T-helper 2 cell (primary cell): ENCODE results near the gene MMP23B.

Experiments used
- DNase-seq, 5 experiments: peaks; one replicate each; pipeline versions ENCODE4 v3.0.0 to v3.0.0-alpha.2; 2012 to 2022

The MMP23B gene

GRCh38 chr1:1602968-1603506 is 28.9 kb upstream of the MMP23B start:
- no peak for DNase-seq

GRCh38 chr1:1603671-1604373 is 28.2 kb upstream of the MMP23B start:
- no peak for DNase-seq

DNA sequence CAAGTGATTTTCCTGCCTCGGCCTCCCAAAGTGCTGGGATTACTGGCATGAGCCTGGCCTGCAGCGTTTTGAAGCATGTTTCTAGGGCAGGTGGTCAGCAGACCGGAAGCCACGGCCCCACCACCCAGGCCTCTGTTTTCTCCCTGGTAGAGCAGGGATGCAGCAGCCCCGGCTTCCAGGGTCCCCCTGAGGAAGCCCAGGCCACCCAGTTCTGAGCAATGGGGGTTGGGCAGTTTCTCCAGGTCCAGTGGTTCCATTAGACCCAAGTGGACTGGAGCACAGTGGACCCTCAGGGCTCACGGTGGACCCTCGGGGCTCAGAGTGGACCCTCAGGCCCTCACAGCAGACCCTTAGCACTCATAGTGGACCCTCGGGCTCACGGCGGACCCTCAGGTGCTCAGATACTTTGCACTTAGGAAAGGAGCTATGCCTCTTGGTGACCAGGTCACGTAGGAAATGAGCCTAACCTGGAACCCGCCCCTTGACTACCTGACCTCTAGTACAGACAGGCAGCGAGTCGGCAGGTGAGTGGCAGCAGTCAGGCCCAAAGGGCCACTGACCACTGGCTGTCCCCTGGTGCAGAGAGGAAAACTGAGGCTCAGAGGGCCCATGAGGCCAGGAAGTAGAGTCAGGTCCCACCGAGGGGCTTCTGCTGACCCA is 27.5 kb upstream of the MMP23B start:
- no peak for DNase-seq

- peak in 1 of 5 experiments; percentile 51 for DNase-seq
Observed at GRCh38 chr1:1605034-1605591, 26.9 kb upstream of the MMP23B start.

DNA sequence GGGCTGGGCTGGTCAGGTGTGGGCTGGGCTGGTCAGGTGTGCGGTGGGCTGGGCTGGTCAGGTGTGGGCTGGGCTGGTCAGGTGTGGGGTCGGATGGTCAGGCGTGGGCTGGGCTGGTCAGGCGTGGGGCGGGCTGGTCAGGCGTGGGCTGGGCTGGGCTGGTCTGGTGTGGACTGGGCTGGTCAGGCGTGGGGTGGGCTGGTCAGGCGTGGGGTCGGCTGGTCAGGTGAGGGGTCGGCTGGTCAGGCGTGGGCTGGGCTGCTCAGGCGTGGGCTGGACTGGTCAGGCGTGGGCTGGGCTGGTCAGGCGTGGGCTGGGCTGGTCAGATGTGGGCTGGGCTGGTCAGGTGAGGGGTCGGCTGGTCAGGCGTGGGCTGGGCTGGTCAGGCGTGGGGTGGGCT is 26.2 kb upstream of the MMP23B start:
- no peak for DNase-seq

- DNase-seq: no peak
Observed at GRCh38 chr1:1606232-1606631, 25.7 kb upstream of the MMP23B start.

- DNase-seq: no peak
Observed at GRCh38 chr1:1609822-1610485, 22.0 kb upstream of the MMP23B start.

DNA sequence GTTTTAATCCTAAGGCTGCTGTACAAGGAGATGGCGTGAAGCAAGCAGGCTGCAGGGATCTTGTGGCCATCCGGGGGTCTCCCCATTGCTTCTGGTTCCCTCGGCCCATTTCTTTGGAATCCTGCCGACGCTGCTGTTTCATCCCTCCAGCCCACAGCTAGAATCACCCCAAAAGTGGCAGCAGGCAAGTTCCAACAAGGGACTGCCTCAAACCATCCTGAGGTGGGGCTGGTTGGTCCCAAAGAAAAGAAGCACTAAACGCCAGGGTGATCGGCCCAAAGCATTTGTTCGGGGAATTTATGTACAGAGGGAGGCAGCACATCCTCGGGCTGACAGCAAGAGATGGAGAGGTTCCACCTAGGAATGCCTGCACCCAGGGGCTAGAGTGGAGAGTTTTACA is 21.2 kb upstream of the MMP23B start:
- no peak for DNase-seq

DNA sequence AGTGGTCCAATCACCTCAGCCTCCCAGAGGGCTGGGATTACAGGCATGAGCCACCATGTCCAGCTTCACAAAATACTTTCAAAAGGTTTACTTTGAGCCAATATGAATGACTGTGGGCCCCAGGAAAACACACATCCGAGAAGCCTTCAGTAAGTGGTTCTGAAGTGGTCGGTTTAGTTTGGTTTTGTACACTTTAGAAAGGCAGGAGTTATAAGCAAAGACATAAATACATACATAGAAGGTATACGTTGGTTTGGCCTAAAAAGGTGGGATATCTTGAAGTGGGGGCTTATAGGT is 19.9 kb upstream of the MMP23B start:
- DNase-seq: no peak

DNA sequence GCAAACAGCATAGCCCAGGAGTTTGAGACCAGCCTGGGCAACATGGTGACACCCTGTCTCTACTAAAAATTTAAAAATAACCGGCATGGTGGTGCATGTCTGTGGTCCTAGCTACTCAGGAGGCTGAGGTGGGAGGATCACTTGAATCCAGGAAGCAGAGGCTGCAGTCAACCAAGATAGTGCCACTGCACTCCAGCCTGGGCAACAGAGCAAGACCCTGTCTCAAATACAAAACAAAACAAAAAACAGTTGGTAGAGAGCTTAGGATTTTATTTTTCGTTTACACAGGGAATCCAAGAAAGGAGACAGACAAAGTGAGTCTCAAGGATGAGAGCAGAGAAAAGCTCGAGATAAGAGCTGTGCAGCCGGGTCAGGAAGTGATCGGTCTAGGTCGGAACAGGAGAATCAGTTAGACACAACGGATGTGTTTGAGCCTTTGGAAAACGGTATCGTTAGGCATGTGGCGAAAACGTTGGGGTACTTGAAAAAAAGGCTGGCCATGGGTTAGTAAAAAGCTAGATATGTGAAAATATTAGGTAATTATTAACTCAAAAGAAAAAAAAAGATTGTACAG is 18.4 kb upstream of the MMP23B start:
- no peak for DNase-seq

DNA sequence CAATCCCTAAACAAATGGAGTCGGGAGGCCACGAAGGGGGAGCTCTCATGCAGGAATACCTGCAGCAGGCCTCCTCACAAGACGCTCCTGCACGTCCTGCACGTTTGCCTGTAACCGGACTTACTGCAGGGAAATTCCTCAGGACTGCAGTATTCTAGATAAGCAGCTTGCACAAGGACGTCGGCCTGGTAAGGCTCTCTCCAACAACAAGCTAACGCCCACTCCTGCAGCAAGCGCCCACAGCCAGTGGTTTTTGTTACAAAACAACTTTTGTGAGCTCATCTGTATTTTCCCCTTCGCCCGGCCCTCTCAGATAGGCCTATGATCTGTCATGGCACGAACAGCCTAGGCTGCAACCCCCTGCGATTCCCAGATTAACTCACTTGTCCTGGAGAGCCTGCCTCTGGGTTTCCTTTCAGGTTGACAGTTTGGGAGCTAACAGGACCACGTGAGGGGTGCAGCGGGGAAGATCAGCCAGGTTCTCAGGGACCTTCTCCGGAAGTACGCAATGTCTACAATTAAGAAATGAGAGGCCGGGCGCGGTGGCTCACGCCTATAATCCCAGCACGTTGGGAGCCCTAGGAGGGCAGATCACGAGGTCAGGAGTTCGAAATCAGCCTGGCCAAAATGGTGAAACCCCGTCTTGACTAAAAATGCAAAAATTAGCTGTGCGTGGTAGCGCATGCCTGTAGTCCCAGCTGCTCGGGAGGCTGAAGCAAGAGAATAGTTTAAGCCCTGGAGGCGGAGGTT is 17.6 kb upstream of the MMP23B start:
- DNase-seq: peak in 4 of 5 experiments; percentile 38 to 76 (median 49)

GRCh38 chr1:1614954-1615255 is 17.1 kb upstream of the MMP23B start:
- DNase-seq: no peak

DNA sequence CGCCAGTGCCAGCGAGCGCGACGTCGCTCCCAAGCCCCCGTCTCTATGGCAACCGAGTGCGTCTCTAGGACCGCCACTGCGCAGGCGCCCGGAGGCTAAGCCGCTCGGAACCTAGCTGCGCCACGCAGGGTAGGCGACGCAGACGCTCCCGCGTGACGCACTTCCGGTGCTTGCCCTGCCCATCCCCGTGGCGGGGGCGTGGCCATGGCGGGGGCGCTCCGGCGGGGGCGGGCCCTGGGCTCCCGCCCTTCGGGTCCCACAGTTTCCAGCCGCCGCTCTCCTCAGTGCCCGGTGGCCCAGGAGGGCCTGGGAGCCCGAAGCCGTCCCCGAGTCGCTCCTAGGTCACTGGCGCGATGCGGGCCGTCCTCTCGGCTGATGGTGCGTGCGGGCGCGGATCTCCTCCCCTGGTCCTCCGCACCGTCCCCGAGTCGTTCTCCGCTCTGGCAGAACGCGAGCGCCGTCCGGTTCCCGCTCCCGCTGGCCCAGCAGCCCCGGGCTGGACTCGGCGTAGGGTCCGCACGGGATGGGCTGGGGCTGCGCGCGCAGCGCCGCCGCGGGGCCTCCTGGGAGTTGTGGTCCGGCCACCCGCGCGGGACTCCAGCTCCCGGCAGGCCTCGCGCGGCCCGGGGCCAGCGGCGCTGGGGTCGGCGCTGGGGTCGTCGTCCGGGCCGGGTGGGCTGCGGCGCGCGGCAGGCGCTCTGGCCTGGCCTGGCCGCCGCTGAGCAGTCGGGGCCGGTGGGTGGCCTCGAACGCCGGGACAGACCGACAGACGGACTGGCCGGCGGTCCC is 16.5 kb upstream of the MMP23B start, which contains the start of gene MIB2:
Gene MIB2, plus strand, starts transcription at position 245 of the 789 bp plus-strand sequence. CDS start 7,953 bp downstream, outside the sequence.
- peak; percentile 91 to 99 (median 98) for DNase-seq

DNA sequence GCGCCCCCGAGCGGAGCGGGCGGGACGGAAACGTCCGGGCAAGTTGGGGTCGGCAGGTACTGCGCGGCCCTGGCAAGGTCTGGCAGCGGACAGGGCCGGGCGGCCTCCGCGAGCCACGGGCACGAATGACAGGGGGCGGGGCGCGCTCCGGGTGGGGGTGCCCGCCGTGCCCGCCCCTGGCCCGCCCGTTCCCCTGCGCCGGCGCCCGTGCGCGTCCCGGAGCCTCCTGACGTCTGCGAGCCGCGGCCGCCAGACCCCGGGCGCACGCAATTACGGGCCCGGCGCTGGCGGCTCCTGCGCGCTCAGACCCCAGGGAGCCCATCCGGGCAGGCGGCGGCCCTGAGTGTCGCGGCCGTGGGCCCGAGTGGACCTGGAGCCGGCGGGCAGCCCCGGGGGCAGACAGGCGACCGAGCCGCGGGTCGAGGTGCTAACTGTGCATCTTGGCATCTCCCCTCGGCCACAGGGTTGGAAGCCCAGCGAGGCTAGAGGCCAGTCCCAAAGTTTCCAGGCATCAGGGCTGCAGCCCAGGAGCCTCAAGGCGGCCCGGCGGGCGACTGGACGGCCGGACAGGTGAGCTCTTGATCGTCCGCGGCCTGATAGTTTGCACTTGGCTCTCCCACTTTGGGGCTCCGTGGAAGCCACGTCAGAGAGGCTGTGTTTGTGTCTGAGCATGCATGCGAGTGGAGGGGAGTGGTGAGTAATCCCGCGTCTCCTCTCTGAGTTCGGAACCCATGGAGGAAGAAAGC is 15.8 kb upstream of the MMP23B start:
- peak in 3 of 5 experiments; percentile 29 to 72 (median 44) for DNase-seq

GRCh38 chr1:1616838-1617237 is 15.1 kb upstream of the MMP23B start:
- no peak for DNase-seq

GRCh38 chr1:1617516-1617915 is 14.5 kb upstream of the MMP23B start:
- no peak for DNase-seq

DNA sequence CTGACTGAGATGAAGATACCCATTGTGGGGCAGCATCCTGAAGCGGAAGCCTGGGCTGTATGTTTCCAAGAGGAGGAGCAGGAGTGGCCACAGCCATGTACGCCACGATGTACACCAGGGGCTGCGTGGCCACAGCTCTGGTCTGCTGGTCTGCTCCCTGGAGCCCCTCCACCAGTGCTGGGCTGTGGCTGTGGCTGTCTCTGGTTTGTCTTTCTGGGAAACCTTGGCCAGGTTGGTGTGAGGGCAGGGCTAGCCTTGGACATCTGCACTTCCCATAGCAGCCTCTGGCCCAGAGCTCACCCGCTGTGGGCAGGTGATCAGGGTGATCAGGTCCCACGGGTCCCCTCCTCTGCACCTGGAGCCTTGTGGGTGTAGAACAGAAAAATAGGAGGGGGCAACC is 14.0 kb upstream of the MMP23B start:
- no peak for DNase-seq

- DNase-seq: no peak
Observed at GRCh38 chr1:1618396-1619068, 13.4 kb upstream of the MMP23B start.

GRCh38 chr1:1619917-1620361 is 12.0 kb upstream of the MMP23B start:
- no peak for DNase-seq
